Sigmoid colon (tissue), 7 donors: ENCODE results near the gene ATXN2. TPM values are rescaled to one million over a fixed set of nuclear protein-coding genes. Genes with fewer than 3 reads are reported as not detected.
"Not testable (repeated sequence)": the region's sequence is repeated elsewhere in the genome, so short reads cannot be mapped to it uniquely, and the experiment has no call there.

ENCODE experiments used
- DNase-seq: peaks from one replicate; pipeline ENCODE4 v3.0.0-alpha.2; 2019
- H3K27ac ChIP-seq, 4 donors: fragments of 200-600 bp; sonication (generic); one replicate each; pipeline ENCODE4 v1.5.1; 2016 to 2019; ENCODE audit warnings: mild to moderate bottlenecking in 1 of 4
- H3K27me3 ChIP-seq, 3 donors: fragments of 200-600 bp; sonication (generic); one replicate each; pipeline ENCODE4 v1.5.1; 2019; ENCODE audit warnings: mild to moderate bottlenecking in 1 of 3
- H3K36me3 ChIP-seq, 4 donors: fragments of 200-600 bp; sonication (generic); one replicate each; pipeline ENCODE4 v1.5.1; 2016 to 2019
- H3K4me1 ChIP-seq, 4 donors: fragments of 200-600 bp; sonication (generic); one replicate each; pipeline ENCODE4 v1.5.1; 2017 to 2019
- H3K4me3 ChIP-seq, 4 donors: fragments of 200-600 bp; sonication (generic); one replicate each; pipeline ENCODE4 v1.5.1; 2017 to 2019; ENCODE audit warnings: mild to moderate bottlenecking in 2 of 4, moderate library complexity in 1 of 4
- H3K9me3 ChIP-seq, 4 donors: fragments of 200-600 bp in 3 of 4; sonication (generic) in 3 of 4; one replicate each; pipeline versions ENCODE4 v1.5.1 to v1.6.1; 2013 to 2019
- EP300 ChIP-seq, 4 donors: sonication (generic); formaldehyde crosslinking; IDR thresholded peaks; one replicate each; pipeline ENCODE4 v1.6.1; 2017; ENCODE audit warnings: antibody characterized with exemption in 4 of 4
- POLR2A ChIP-seq, 2 donors: fragments of 450-650 bp; IDR thresholded peaks; one replicate each; pipeline ENCODE4 v1.6.1; 2016; ENCODE audit warnings: antibody characterized with exemption in 2 of 2, mild to moderate bottlenecking in 2 of 2, moderate library complexity in 2 of 2
- POLR2AphosphoS5 ChIP-seq, 4 donors: sonication (generic); formaldehyde crosslinking; IDR thresholded peaks; one replicate each; pipeline ENCODE4 v1.6.1; 2017; ENCODE audit warnings: antibody characterized with exemption in 4 of 4
- WGBS, 2 donors: extraction: QIAGEN DNeasy Blood & Tissue Kit; methylation state at CpG; one replicate each; pipeline ENCODE4 v1.1.7; 2013; 5-methylcytosine and 5-hydroxymethylcytosine counted together
- intact Hi-C: fragments of 100-400 bp; cut with DNase I; formaldehyde crosslinking; loops from one replicate; pipeline ENCODE4 v1.15.1; 2023
- polyA plus RNA-seq, 3 donors: library from polyadenylated mRNA; stranded (reverse); fragments of 200-250 nt; gene quantifications; one replicate each; pipeline ENCODE4 v1.2.3, GENCODE V29; 2013
- total RNA-seq, 4 donors: library from RNA; depleted of rRNA; stranded (reverse); fragments of >200 nt; gene quantifications; one replicate each; pipeline ENCODE4 v1.1.0, GENCODE V29; 2016
- TF ChIP-seq, protein P1 (sequence below), 4 experiments: fragments of 450-650 bp in 3 of 4; fragments of 200-600 bp in 1 of 4; IDR thresholded peaks; one replicate each; pipeline ENCODE4 v1.5.1; 2016 to 2019; ENCODE audit warnings: antibody characterized with exemption in 4 of 4, mild to moderate bottlenecking in 3 of 4, moderate library complexity in 2 of 4
- donor health status: healthy with polysubstance abuse.
- donor health status: Bipolar disorder and iron deficiency.
- donor health status: healthy.

ATXN2 gene
- total and polyA plus RNA-seq, 7 donors = 6.5 to 119 (median 42.5) TPM

DNA sequence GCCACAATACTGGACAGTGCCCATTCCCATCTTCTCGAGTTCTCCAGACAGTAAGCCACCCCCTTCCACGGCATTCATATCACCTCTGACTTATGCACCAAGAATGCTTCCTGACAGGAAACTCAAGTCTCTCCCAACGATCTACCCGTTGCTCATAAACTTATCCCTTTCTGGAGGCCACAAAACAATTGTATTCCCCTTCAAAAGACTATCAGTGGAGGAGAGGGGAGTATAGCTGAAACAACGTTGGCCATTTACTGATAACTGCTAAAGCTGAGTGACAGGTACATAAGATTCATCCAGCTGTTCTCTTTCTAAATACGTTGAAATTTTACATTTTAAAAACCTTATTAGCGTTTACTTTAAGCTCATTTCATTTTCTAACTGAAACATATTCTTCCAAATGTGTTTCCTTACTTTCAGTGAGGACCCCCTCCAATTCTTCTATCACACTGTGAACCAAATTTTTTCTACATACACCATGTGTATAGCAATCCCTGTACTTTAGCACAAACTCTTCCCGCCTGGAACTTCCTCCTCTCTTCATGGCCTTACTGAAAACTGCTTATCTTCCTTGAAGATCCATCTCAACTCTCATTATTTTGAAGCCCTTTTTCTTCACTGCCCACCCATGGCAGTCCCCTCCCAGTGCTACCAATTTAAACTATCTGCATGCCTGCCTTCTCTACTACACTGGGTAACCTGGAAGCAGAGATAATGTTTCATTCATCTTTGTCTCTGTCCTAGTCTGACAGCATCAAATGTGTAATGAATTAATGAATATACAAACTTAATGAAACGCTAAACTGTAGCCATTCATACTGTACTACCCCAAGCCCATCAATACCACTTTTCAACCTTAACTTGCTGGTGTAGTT is 28.8 kb downstream of the ATXN2 start:
- peaks cover 0 to 39% (median 29%) of the 10 kb centered on the region in 4 donors for H3K4me1 ChIP-seq
- DNase-seq = no peak
- 46 to 54% methylated on average over 9 of the region's 9 CpGs for WGBS, 2 donors

DNA sequence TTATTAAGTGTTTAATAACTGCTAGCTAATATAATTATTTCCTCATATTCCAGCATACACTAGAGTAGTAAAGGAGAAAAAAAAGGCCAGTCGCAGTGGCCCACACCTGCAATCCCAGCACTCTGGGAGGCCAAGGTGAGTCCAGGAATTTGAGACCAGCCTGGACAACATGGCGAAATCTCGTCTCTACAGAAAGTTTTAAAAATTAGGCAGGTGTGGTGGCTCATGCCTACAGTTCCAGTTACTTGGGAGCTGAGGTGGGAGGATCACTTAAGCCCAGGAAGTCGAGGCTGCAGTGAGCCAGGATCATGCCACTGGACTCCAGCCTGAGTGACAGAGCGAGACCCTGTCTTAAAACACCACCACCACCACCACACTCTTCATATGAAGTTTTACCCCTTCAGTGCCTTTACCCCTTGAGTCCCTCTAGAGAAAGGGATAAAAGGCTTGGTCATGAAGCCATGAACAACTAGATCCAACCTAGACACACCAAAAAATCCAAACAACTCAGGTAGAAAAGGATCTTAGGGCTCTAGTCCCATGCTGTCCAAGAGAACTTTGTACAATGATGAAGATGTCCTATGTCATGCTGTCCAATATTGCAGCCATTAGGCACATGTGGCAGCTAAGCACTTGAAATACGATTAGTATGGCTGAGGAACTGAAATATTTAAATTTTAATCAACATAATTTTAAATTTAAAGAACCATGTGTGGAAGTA is 29.6 kb downstream of the ATXN2 start:
- intact Hi-C loops = no loop called here
- Histone ChIP-seq H3K27me3 (no peaks in the 10 kb centered on the region), H3K9me3 (no peaks in the 10 kb centered on the region), H3K36me3 (no peaks in the 10 kb centered on the region), H3K4me3 (no peak overlapping the region), H3K27ac (no peak overlapping the region), H3K4me1 (peaks cover 0 to 32% (median 25%) of the 10 kb centered on the region in 4 donors)
- WGBS, 2 donors = 93 to 94% methylated on average over 6 of the region's 6 CpGs
- no peak for DNase-seq
- TF ChIP-seq EP300 (IDR thresholded peaks at IDR 0.05) (no peak), POLR2A (IDR thresholded peaks at IDR 0.05) (no peak), POLR2AphosphoS5 (IDR thresholded peaks at IDR 0.05) (no peak)
- TF ChIP-seq, protein P1, sequence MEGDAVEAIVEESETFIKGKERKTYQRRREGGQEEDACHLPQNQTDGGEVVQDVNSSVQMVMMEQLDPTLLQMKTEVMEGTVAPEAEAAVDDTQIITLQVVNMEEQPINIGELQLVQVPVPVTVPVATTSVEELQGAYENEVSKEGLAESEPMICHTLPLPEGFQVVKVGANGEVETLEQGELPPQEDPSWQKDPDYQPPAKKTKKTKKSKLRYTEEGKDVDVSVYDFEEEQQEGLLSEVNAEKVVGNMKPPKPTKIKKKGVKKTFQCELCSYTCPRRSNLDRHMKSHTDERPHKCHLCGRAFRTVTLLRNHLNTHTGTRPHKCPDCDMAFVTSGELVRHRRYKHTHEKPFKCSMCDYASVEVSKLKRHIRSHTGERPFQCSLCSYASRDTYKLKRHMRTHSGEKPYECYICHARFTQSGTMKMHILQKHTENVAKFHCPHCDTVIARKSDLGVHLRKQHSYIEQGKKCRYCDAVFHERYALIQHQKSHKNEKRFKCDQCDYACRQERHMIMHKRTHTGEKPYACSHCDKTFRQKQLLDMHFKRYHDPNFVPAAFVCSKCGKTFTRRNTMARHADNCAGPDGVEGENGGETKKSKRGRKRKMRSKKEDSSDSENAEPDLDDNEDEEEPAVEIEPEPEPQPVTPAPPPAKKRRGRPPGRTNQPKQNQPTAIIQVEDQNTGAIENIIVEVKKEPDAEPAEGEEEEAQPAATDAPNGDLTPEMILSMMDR (IDR thresholded peaks at IDR 0.05) = no peak

More for the DNA sequence above, 28.8 kb downstream of the ATXN2 start:
- Histone ChIP-seq H3K36me3 (no peaks in the 10 kb centered on the region), H3K4me3 (no peak overlapping the region), H3K27ac (no peak overlapping the region), H3K27me3 (no peaks in the 10 kb centered on the region), H3K9me3 (no peaks in the 10 kb centered on the region)
- intact Hi-C loops = no loop called here
- TF ChIP-seq POLR2AphosphoS5 (IDR thresholded peaks at IDR 0.05) (no peak), POLR2A (IDR thresholded peaks at IDR 0.05) (no peak), EP300 (IDR thresholded peaks at IDR 0.05) (no peak)
- TF ChIP-seq, protein P1 (IDR thresholded peaks at IDR 0.05) = no peak

GRCh38 chr12:111560844-111561243 is 38.3 kb downstream of the ATXN2 start:
- H3K9me3 ChIP-seq, H3K36me3 ChIP-seq, DNase-seq, intact Hi-C loops, H3K27me3 ChIP-seq, H3K27ac ChIP-seq, H3K4me3 ChIP-seq: not testable (repeated sequence)
- peaks cover 0 to 78% (median 46%) of the 10 kb centered on the region in 4 donors for H3K4me1 ChIP-seq
- WGBS, 2 donors = 83 to 89% methylated on average over 10 of the region's 10 CpGs

DNA sequence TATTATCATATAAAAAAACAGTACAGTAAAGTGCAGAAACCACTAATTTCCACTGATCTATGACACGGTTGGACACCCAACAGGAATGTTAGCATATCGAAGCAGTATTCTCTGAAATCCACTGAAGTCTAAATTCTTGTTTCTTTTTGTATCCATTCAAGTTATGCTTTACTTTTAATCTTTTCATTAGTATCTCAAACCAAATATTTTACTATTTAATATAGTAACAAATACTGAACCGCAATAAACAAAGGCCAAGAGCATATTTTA is 41.1 kb downstream of the ATXN2 start:
- TF ChIP-seq EP300 (IDR thresholded peaks at IDR 0.05) = no peak
- no peak for TF ChIP-seq POLR2A (IDR thresholded peaks at IDR 0.05)
- TF ChIP-seq, protein P1 (IDR thresholded peaks at IDR 0.05) = no peak
- TF ChIP-seq POLR2AphosphoS5 (IDR thresholded peaks at IDR 0.05) = no peak
- no peaks in the 10 kb centered on the region for H3K27me3 ChIP-seq
- no peak for DNase-seq
- peaks cover 0 to 4% (median 0%) of the 10 kb centered on the region in 4 donors for H3K36me3 ChIP-seq
- H3K27ac ChIP-seq = no peak overlapping the region
- H3K4me3 ChIP-seq = no peak overlapping the region
- intact Hi-C loops = no loop called here
- no peaks in the 10 kb centered on the region for H3K9me3 ChIP-seq
- peaks cover 0 to 61% (median 42%) of the 10 kb centered on the region in 4 donors for H3K4me1 ChIP-seq
- whole genome bisulfite sequencing, 2 donors = 86 to 94% methylated on average over 3 of the region's 3 CpGs
